Measurements from ENCODE around the gene IPP.

Gene IPP

DNA sequence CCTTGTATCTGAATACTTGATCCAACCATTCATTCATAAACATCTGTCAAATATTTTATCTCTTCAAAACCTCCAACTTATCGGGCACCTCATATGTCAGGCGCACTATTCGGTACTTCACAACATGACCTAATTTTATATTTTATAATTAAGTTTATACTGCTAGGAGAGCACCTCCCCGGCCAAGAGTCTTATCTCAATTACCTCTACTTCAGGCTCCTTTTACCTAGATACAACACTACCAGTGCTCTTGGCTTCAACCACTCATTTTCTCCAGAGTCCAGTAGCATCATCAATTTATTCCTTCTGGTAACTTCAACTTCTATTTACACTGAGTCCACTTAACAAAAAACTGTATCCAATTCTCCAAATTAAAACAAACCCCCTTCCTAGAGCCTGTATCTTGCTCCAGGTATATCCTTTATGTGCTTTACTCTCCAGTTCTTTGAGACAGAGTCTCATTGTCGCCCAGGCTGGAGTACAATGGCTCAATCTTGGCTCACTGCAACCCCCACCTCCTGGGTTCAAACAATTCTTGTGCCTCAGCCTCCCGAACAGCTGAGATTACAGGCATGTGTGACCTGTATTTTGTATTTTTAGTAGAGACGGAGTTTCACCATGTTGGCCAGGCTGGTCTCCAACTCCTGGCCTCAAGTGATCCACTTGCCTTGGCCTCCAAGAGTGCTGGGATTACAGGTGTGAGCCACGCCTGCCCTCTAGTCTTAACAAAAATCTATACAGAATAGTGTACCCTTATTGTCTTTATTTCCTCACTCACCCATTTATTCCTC lies 82.9 kb downstream of the IPP start:
- H3K4me3 ChIP-seq (ENCODE audit: low read depth, low read length): no peak overlapping the region
- no peak for DNase-seq
- no peaks in the 10 kb centered on the region for H3K27me3 ChIP-seq (replicated peaks)
- in situ Hi-C loops (cut with HindIII; ENCODE audit: low pct_ligation_motif_present, low sequenced_read_pairs): no loop called here
- no peak for TF ChIP-seq CTCF (IDR thresholded peaks at IDR 0.05; ENCODE audit: low read depth, low read length, missing control alignments)
- H3K27ac ChIP-seq: no peak overlapping the region
- H3K36me3 ChIP-seq (replicated peaks): no peaks in the 10 kb centered on the region

DNA sequence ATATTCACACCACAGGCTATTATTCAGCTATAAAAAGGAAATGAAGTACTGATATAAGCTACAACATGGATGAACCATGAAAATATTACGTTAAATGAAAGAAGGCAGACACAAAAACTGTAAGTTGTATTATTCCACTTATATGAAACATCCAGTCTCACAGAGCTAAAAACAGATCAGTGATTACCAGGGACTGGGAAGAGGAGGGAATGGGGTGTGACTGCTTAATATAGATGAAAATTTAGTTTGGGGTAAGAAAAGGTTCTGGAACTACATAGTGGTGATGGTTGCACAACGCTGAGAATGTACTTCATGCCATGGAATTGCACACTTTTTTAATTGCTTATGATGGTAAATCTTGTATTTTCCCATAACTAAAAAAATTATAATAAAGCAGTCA lies 83.6 kb downstream of the IPP start:
- Histone ChIP-seq H3K27ac (no peak overlapping the region), H3K4me3 (ENCODE audit: low read depth, low read length) (no peak overlapping the region), H3K36me3 (replicated peaks) (no peaks in the 10 kb centered on the region), H3K27me3 (replicated peaks) (no peaks in the 10 kb centered on the region)
- TF ChIP-seq CTCF (IDR thresholded peaks at IDR 0.05; ENCODE audit: low read depth, low read length, missing control alignments): no peak
- in situ Hi-C loops (cut with HindIII; ENCODE audit: low pct_ligation_motif_present, low sequenced_read_pairs): no loop called here
- DNase-seq: no peak

GRCh38 chr1:45660336-45660735 lies 90.1 kb downstream of the IPP start:
- in situ Hi-C loops (cut with HindIII; ENCODE audit: low pct_ligation_motif_present, low sequenced_read_pairs): no loop called here
- no peak for DNase-seq
- Histone ChIP-seq H3K4me3 (ENCODE audit: low read depth, low read length) (no peak overlapping the region), H3K27ac (no peak overlapping the region), H3K27me3 (replicated peaks) (no peaks in the 10 kb centered on the region), H3K36me3 (replicated peaks) (peaks cover 40% of the 10 kb centered on the region)
- TF ChIP-seq CTCF (IDR thresholded peaks at IDR 0.05; ENCODE audit: low read depth, low read length, missing control alignments): no peak

DNA sequence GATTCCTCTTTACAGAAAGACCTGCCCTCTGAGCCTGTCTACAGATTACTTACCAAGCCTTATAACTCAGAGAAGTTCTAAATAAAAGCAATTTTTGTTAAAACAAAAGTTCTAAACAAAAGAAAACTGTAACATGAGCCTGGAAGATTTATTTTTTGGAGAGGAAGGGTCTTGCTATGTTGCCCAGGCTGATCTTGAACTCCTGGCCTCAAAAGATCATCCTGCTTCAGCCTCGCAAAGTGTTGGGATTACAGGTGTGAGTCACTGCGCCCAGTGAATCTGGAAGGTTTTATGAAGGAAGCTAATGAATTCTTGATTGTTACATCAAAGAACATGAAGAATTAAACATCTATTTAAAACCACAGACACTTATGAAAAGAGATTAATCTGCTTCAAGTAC lies 91.2 kb downstream of the IPP start:
- DNase-seq: no peak
- Histone ChIP-seq H3K4me3 (ENCODE audit: low read depth, low read length) (no peak overlapping the region), H3K27ac (no peak overlapping the region), H3K36me3 (replicated peaks) (peaks cover 46% of the 10 kb centered on the region), H3K27me3 (replicated peaks) (no peaks in the 10 kb centered on the region)
- in situ Hi-C loops (cut with HindIII; ENCODE audit: low pct_ligation_motif_present, low sequenced_read_pairs): no loop called here
- TF ChIP-seq CTCF (IDR thresholded peaks at IDR 0.05; ENCODE audit: low read depth, low read length, missing control alignments): no peak

DNA sequence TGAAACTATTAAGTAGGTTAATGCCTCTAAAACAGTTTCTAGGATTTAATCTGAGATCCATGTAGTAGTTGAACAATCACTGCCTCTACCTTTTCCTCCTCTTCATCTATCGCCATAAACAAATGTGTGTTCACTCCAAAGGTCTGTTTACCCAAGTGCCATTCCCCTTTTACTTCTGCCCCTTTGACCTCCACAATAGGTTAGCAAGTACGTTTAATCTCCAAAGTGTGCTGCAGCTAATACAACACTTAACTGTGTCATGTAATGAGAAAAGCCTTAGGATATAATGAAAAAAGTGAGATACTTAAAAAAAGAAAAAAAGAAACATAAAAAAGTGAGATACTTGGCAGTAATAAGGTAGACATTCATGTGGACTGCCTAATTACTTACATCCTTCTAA lies 92.3 kb downstream of the IPP start:
- H3K27ac ChIP-seq: no peak overlapping the region
- in situ Hi-C loops (cut with HindIII; ENCODE audit: low pct_ligation_motif_present, low sequenced_read_pairs): no loop called here
- H3K36me3 ChIP-seq (replicated peaks): peaks cover 51% of the 10 kb centered on the region

More for the DNA sequence above, 92.3 kb downstream of the IPP start:
- no peaks in the 10 kb centered on the region for H3K27me3 ChIP-seq (replicated peaks)
- TF ChIP-seq CTCF (IDR thresholded peaks at IDR 0.05; ENCODE audit: low read depth, low read length, missing control alignments): no peak
- H3K4me3 ChIP-seq (ENCODE audit: low read depth, low read length): no peak overlapping the region
- no peak for DNase-seq
